Raji (cell line): Measurements from ENCODE around the gene TMEM167A.

Experiments used
- POLR2A ChIP-seq: IDR thresholded peaks from 2 replicates; pipeline ENCODE4 v1.6.1; 2011; ENCODE audit warnings: low read depth, low read length, control low read depth; ENCODE audit not compliant: insufficient read depth

Gene TMEM167A, protein sequence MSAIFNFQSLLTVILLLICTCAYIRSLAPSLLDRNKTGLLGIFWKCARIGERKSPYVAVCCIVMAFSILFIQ

DNA sequence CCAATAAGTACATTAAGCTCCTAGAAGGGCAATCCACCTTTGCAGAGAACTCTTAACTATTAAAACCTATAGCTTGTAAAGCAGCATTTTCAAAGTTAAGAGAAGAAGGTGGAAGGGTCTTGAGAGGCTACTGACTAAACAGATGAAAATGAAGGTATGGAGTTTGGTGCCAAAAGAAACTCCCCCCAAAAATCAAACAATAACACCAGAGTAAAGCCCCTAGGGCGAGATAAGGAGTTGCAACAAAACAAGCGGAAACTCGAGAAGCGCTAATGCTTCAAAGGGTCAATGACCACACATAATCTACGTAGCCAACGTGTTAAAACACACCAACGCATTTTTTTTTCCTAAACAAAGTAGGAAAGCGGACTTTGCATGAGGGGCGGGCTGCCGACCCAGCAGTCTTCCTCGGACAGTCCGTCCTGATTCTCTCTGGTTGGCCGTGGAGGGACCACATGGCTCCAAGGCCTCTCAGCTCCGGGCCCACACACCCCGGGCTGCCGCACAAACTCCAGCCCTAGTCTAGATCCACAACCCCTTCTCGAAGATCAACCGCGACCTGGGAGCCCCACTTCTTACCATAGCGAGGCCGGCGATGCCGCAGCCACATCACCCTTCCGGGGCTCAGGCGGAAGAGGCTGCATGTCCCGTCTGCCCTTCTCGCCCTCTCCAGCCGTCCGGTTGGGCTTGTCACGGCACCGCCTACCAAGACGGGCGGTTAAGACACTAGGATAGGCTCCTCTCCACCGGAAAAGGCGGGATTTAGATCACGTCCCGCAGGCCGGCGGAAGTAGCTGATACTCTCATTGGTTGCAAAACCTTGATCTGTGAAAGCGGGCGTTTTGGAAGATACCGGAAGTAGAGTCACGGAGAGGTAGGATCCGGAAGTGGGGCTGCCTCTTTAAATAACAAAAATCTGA lies at the start of gene TMEM167A, which contains the start of gene XRCC4:
Gene TMEM167A (minus strand): TSS at position 653 of the 920 bp plus-strand sequence. CDS start 71 bp downstream, at position 582.
Gene XRCC4 (plus strand): TSS at position 806 of the 920 bp plus-strand sequence. CDS start 27,373 bp downstream, outside the sequence.
- TF ChIP-seq POLR2A: peak; percentile 96

DNA sequence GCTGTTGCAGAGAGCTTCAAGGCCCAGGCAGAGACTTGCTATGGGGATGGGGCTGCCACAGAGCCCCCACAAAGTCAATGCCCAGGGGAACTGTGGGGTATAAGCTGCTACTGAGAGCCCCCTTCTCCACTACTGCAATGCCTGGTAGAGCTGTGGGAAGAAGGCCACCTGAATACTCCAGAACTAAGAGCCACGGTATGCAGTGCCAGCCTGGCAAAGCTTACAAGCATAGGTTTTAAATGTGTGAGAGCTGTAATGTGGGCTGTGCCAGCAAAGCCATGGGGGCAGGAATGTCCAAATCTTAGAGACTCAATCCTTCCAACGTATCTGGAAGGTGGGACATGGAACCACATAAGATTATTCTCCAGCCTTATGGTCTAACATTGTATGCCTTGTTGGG lies 49.3 kb upstream of the TMEM167A start:
- TF ChIP-seq POLR2A: no peak

- TF ChIP-seq POLR2A: no peak
Measured at GRCh38 chr5:83125560-83125959, 48.4 kb upstream of the TMEM167A start.

DNA sequence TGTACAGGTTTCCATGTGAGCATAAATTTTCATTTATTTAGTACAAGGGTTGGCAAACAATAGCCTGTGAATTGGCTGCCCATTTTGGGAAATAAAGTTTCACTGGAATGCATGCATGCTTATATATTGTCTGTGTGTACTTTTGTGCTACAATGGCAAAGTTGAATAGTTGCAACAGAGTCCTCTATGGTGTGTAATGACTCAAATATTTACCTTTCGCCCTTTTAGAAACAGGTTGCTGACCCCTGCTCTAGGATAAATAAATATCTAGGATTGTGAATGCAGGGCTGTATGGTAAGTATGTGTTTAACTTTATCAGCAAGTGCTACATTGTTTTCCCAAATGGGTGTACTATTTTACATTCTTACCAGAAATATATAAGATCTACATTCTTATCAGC lies 47.4 kb upstream of the TMEM167A start:
- no peak for TF ChIP-seq POLR2A

DNA sequence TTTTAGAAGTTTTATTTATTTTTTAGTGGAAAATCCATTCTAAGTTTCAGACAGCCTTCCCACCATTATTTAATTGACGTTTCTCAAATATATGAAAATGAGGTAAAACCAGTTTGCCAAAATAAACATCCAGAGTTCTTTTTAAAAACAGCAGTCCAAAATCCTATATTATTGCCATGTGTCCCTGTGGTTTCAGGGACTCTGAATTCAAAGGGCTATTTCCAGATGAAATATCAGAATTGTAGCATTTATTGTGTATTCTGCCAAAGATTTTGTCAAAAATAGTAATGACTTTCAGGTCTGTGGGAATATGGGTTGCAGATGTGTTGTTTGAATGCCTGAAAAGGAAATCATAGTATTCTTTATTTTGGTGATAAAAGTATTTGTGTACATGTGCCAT lies 41.8 kb upstream of the TMEM167A start:
- no peak for TF ChIP-seq POLR2A

- no peak for TF ChIP-seq POLR2A
Measured at GRCh38 chr5:83118471-83118870, 41.3 kb upstream of the TMEM167A start.

DNA sequence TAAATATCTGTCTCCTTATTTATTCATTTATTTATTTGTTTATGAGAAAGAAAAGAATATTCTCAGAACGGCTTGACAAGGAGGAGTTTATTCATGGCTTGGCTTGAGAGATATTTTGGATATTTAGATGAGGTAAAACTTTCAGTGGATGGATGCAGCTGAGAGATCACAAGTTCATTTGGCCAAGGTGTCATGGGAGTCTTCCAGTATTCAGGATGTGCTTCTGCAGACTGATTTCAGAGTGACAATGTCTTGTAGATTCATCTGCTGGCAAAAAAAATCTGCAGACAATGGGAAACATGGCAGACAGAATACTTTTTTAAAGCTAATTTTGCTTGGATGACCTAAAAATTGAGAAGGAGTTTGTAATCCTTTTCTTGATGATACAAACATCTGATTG lies 38.6 kb upstream of the TMEM167A start:
- TF ChIP-seq POLR2A: no peak

DNA sequence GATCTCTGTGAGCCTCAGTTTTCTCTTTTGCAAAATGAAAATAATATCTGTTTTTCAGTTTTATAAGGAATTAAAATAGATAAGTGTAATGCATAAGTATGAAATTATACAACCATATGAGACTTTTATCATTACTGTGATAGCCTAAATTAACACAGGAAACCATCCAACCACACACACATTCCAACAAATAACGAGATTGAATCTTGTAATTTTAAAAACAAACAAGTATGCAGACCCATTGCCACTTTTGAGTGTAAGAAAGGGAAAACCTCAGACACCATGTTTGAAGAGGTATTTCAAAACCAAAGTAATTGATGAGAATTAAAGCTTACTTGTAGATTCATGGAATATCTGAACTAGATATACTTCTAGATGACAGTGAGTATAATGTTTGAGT lies 32.2 kb upstream of the TMEM167A start:
- no peak for TF ChIP-seq POLR2A

DNA sequence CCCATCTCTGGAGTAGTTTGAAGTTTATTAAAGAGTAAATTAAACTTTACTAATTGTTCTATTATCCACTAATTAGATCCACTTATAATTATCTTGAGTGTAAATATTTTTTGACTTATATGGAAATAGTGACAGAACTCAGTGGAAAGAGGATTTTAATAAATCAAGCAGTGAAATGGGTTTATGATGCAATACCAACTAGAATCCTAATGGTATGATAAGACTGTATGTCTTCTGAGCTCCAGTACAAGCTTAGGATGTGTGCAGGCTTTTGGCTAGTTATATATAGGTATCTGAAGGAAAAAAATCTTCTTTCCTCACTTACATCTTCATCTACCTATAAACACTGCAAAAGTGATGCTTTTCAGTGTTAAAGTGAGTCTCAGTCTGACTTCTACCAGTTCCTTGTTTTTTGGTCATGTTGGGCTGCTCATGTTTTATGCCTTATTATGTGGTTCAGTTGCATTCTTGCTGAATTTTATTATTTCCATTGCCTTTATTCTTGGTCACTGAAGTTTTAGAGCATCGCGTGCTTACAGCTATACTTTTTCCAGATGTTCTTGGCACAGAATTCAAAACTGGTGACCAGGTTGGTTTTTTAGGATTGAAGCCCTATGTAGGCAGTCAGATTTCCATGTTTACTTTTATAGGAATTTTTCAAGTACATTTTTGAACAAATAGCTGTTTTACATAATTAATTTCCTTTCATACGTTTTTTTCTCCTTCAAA lies 30.7 kb upstream of the TMEM167A start:
- TF ChIP-seq POLR2A: no peak

- no peak for TF ChIP-seq POLR2A
Measured at GRCh38 chr5:83104021-83104420, 26.8 kb upstream of the TMEM167A start.

DNA sequence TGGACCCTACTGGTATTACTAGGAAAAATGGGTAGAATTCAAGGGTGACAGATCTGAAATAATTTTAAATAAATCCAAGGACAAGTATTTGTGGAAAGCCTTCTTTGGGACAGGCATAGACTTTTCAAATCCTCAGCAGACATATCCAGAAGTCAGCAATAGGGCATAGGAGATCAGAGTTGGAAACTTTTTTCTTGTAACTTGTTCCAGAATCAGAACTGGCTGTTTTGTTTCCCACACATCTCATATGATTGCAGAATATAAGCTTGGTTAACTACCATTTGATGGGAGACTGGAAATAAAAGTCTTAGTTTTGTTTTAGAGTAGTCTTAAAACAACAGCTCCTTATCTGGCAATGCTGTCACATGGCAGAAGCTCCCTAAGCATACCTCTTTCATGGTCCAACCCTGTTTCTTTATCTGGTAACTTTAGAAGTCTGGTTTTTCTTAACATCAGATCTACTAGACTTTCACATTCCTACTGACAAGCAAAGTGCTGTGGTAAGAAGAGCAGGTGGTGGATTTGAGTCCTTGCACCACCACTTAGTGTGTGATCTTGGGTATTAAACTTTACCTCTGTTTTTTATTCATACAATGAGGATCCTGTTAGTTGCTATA lies 25.3 kb upstream of the TMEM167A start:
- no peak for TF ChIP-seq POLR2A

DNA sequence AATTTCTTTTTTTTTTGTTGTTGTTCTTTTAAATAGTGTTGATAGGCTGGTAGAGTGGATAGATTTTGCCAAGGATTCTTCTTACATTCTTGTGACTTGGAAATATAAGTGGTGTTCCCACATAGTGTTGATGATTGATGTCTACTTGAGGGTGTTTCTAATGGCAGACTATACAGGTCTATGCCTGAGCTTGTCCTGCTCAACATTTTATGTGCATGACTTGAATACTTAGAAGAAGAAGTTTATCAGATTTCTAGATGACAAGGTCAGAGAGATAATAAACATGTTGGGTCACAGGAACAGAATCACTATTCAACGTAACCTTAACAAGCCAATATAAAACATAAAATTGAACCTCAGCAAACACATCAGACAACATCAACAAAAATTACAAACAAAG lies 24.3 kb upstream of the TMEM167A start:
- TF ChIP-seq POLR2A: no peak

GRCh38 chr5:83099445-83099844 lies 22.3 kb upstream of the TMEM167A start:
- no peak for TF ChIP-seq POLR2A

DNA sequence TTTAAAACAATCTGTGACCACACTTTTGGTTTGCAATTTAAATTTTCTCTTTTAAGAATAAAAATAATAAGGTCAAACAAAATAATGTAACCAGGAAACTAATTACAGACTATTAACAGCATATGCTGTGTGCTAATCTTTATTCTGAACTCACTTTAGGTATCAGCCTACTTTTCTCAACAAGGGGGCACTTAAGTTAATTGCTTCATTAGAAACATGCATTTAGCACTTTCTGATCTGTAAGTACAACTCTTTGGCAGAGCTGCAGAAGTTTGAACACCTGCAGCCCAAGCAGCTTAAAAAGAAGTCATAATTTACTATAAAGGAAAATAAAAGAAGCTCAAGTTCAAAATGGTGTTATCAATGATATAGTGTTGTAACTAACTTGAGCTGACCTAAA lies 21.8 kb upstream of the TMEM167A start:
- TF ChIP-seq POLR2A: no peak

GRCh38 chr5:83097689-83098231 lies 20.6 kb upstream of the TMEM167A start:
- no peak for TF ChIP-seq POLR2A
